OCI-LY3 (cell line): ENCODE results near the gene IRAG1.

ENCODE experiments used
- CTCF ChIP-seq: fragments of 200-600, 300-600 bp; sonication (generic); IDR thresholded peaks from 2 replicates; pipeline ENCODE4 v1.5.1; 2014; ENCODE audit warnings: antibody characterized with exemption, low read length, low read depth
- EZH2phosphoT487 ChIP-seq: fragments of 200-600 bp; shearing (Covaris generic); IDR thresholded peaks from 2 replicates; pipeline ENCODE4 v1.6.1; 2018; ENCODE audit warnings: antibody characterized with exemption, mixed run types, low read depth

- no peak for TF ChIP-seq CTCF
- no peak for TF ChIP-seq EZH2phosphoT487
Observed at GRCh38 chr11:10653261-10653660, 40.3 kb downstream of the IRAG1 start.
